ENCODE measurements around the gene NIPBL.
"Not testable (repeated sequence)": the region's sequence is repeated elsewhere in the genome, so short reads cannot be mapped to it uniquely, and the experiment has no call there.

Gene NIPBL

DNA sequence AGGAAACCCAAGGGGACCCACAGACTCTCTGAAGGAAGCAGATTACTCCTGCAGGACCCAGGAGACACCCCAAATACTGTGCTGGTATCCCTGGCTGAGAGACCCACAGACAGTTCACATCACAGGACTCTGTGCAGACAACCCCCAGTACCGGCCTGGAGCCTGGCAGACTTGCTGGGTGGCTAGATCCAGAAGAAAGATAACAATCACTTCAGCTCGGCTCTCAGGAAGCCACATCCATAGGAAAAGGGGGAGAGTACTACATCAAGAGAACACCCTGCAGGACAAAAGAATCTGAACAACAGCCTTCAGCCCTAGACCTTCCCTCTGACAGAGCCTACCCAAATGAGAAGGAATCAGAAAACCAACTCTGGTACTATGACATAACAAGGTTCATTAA lies 206.4 kb downstream of the NIPBL start:
- H3K4me3 ChIP-seq (ENCODE audit: low read length); H3K9ac ChIP-seq (ENCODE audit: low read length): not testable (repeated sequence)
- H3K27me3 ChIP-seq (ENCODE audit: control insufficient read depth, insufficient read depth, low read length) = peaks cover 51% of the 10 kb centered on the region

DNA sequence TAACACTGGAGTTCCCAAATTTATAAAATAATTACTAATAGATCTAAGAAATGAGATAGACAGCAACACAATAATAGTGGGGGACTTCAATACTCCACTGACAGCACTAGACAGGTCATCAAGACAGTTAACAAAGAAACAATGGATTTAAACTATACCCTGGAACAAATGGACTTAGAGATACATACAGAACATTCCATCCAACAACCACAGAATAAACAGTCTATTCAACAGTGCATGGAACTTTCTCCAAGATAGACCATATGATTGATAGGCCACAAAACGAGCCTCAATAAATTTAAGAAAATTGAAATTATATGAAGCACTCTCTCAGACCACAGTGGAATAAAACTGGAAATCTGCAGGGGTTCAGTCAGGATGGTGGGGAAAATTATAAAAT lies 209.5 kb downstream of the NIPBL start:
- H3K4me1 ChIP-seq (ENCODE audit: control insufficient read depth, low read depth, low read length) = peaks cover 17% of the 10 kb centered on the region
- not testable (repeated sequence) for H3K36me3 ChIP-seq (ENCODE audit: control insufficient read depth, low read depth, low read length); H3K4me3 ChIP-seq (ENCODE audit: low read length); H3K9ac ChIP-seq (ENCODE audit: low read length); H3K9me3 ChIP-seq (ENCODE audit: control insufficient read depth, low read depth, low read length); H3K27ac ChIP-seq (ENCODE audit: low read length)
- H3K27me3 ChIP-seq (ENCODE audit: control insufficient read depth, insufficient read depth, low read length) = peaks cover 70% of the 10 kb centered on the region

More for the DNA sequence above, 206.4 kb downstream of the NIPBL start:
- H3K36me3 ChIP-seq (ENCODE audit: control insufficient read depth, low read depth, low read length); H3K27ac ChIP-seq (ENCODE audit: low read length); H3K4me1 ChIP-seq (ENCODE audit: control insufficient read depth, low read depth, low read length); H3K9me3 ChIP-seq (ENCODE audit: control insufficient read depth, low read depth, low read length): not testable (repeated sequence)

DNA sequence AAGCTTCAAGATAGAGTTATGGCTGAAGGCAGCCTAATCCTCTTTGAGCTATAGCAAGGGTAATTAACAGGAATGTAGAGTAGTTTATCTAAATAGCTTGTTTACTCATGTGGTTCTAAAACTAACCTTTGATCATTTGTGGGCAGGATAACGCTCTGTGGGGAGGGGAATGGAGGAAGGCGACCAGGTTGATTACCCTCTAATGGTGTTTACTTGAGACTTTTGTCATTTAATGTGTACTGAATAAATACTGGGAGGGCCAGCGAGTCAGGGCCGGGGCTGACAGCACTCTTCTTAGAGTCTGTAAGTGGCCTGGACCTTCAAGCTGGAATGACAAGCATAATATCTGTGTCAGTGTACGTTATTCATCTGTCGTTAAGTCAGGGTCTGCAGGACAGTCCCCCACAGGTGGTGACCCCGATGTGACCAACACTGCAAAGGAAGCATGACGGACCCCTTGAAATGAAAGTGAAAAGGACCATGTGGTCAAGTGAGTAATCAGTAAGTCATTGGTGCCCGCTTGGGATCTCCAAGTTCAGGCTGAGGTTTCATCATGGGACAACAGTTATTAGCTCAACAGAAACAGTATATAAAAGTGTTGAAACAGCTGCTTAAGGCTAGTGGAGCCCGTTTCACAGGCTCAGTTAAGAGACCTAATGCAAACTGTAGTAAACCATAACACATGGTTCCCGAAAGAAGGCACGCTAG lies 210.1 kb downstream of the NIPBL start:
- Histone ChIP-seq H3K27ac (ENCODE audit: low read length) (no peak overlapping the region), H3K36me3 (ENCODE audit: control insufficient read depth, low read depth, low read length) (no peaks in the 10 kb centered on the region), H3K4me3 (ENCODE audit: low read length) (no peak overlapping the region), H3K27me3 (ENCODE audit: control insufficient read depth, insufficient read depth, low read length) (peaks cover 70% of the 10 kb centered on the region), H3K4me1 (ENCODE audit: control insufficient read depth, low read depth, low read length) (peaks cover 17% of the 10 kb centered on the region), H3K9ac (ENCODE audit: low read length) (no peak overlapping the region), H3K9me3 (ENCODE audit: control insufficient read depth, low read depth, low read length) (no peaks in the 10 kb centered on the region)

DNA sequence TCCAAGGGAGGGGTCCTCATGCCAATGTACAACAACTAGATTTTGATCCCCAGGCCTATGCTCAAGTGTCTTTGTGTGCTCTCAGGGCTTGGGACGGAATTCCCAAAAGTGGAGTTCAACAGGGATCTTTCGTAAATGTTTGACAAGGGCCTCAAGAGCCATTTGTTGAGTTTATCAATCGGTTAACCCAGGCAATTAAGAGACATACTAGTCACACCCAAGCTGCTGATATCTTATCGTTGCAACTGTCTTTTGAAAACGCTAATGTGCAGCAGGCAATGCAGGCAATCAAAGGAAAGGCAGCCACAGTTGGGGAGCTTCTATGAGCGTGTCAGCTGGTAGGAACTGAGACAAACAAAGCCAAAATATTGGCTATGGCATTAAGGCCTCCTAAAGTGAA lies 211.4 kb downstream of the NIPBL start:
- Histone ChIP-seq H3K27ac (ENCODE audit: low read length) (no peak overlapping the region), H3K27me3 (ENCODE audit: control insufficient read depth, insufficient read depth, low read length) (peaks cover 67% of the 10 kb centered on the region)

DNA sequence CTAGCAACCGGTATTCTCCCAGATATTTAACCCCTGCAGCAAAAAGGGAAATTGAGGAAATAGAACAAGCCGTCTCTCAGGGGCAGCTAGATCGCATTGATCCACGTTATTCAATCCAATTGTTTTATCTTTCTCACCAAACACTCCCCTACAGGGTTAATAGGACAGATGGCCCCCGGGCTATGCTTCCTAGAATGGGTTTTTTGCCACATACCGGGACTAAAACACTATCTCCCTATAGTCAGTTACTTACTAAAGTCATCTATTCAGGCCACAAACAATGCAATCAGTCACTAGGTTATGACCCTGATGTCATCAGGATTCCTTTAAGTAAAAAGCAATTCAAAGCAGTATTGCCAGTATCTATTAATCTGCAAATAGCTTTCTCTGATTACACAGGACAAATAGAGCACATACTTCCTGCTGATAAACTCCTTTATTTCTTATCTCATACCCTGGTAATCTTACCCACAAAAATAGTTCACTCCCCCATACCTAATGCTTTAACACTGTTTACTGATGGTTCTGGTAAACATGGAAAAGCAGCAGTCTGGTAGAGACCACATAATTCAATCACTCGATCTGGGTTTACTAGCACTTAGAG lies 213.7 kb downstream of the NIPBL start:
- Histone ChIP-seq H3K9me3 (ENCODE audit: control insufficient read depth, low read depth, low read length) (no peaks in the 10 kb centered on the region), H3K27me3 (ENCODE audit: control insufficient read depth, insufficient read depth, low read length) (peaks cover 46% of the 10 kb centered on the region), H3K9ac (ENCODE audit: low read length) (no peak overlapping the region), H3K27ac (ENCODE audit: low read length) (no peak overlapping the region), H3K4me3 (ENCODE audit: low read length) (no peak overlapping the region), H3K4me1 (ENCODE audit: control insufficient read depth, low read depth, low read length) (peaks cover 17% of the 10 kb centered on the region), H3K36me3 (ENCODE audit: control insufficient read depth, low read depth, low read length) (no peaks in the 10 kb centered on the region)

More for the DNA sequence above, 211.4 kb downstream of the NIPBL start:
- Histone ChIP-seq H3K4me3 (ENCODE audit: low read length) (no peak overlapping the region), H3K4me1 (ENCODE audit: control insufficient read depth, low read depth, low read length) (peaks cover 17% of the 10 kb centered on the region), H3K36me3 (ENCODE audit: control insufficient read depth, low read depth, low read length) (no peaks in the 10 kb centered on the region), H3K9me3 (ENCODE audit: control insufficient read depth, low read depth, low read length) (no peaks in the 10 kb centered on the region), H3K9ac (ENCODE audit: low read length) (no peak overlapping the region)

DNA sequence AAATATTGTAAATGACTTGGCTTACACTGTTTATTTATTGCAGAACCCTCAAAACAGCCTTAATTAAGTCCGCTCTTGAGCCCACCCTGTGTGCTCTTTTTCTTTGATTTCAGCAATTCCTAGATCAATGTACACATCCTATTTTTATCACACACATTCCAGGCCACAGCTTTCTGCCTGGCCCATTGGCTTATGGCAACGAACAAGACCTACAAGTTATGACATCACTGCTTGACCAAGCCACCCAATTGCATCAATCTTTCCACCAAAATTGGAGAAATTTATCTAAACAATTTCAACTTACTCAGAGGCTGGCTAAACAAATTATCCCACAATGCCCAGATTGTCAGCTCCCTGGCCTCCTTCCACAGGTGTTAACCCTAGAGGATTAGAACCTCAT lies 214.2 kb downstream of the NIPBL start:
- Histone ChIP-seq H3K27ac (ENCODE audit: low read length) (no peak overlapping the region), H3K9ac (ENCODE audit: low read length) (no peak overlapping the region), H3K27me3 (ENCODE audit: control insufficient read depth, insufficient read depth, low read length) (peaks cover 40% of the 10 kb centered on the region), H3K4me3 (ENCODE audit: low read length) (no peak overlapping the region), H3K4me1 (ENCODE audit: control insufficient read depth, low read depth, low read length) (peaks cover 17% of the 10 kb centered on the region), H3K36me3 (ENCODE audit: control insufficient read depth, low read depth, low read length) (no peaks in the 10 kb centered on the region), H3K9me3 (ENCODE audit: control insufficient read depth, low read depth, low read length) (no peaks in the 10 kb centered on the region)

DNA sequence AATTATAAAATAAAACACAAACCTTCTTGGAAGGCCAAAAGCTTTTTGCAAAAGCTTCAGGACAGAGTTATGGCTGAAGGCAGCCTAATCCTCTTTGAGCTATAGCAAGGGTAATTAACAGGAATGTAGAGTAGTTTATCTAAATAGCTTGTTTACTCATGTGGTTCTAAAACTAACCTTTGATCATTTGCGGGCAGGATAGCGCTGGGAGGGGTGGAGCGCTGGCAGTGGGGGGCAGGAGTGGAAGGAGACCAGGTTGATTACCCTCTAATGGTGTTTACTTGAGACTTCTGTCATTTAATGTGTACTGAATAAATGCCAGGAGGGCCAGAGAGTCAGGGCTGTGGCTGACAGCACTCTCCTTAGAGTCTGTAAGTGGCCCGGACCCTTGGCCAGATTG lies 217.2 kb downstream of the NIPBL start:
- not testable (repeated sequence) for H3K9me3 ChIP-seq (ENCODE audit: control insufficient read depth, low read depth, low read length); H3K4me3 ChIP-seq (ENCODE audit: low read length); H3K27ac ChIP-seq (ENCODE audit: low read length); H3K9ac ChIP-seq (ENCODE audit: low read length); H3K36me3 ChIP-seq (ENCODE audit: control insufficient read depth, low read depth, low read length)
- Histone ChIP-seq H3K4me1 (ENCODE audit: control insufficient read depth, low read depth, low read length) (peaks cover 12% of the 10 kb centered on the region), H3K27me3 (ENCODE audit: control insufficient read depth, insufficient read depth, low read length) (peaks cover 11% of the 10 kb centered on the region)

DNA sequence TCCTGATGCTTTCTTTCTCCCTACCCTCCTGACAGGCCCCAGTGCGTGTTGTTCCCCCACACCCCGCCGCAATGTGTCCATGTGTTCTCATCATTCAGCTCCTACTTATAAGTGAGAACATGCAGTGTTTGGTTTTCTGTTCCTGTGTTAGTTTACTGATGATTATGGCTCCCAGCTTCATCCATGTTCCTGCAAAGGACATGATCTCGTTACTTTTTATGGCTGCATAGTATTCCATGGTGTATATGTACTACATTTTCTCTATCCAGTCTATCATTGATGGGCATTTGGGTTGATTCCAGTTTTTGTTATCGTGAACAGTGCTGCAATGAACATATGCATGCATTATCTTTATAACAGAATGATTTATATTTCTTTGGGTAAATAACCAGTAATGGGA lies 222.7 kb downstream of the NIPBL start:
- H3K9ac ChIP-seq (ENCODE audit: low read length); H3K27me3 ChIP-seq (ENCODE audit: control insufficient read depth, insufficient read depth, low read length); H3K9me3 ChIP-seq (ENCODE audit: control insufficient read depth, low read depth, low read length); H3K4me1 ChIP-seq (ENCODE audit: control insufficient read depth, low read depth, low read length); H3K4me3 ChIP-seq (ENCODE audit: low read length); H3K36me3 ChIP-seq (ENCODE audit: control insufficient read depth, low read depth, low read length); H3K27ac ChIP-seq (ENCODE audit: low read length): not testable (repeated sequence)

DNA sequence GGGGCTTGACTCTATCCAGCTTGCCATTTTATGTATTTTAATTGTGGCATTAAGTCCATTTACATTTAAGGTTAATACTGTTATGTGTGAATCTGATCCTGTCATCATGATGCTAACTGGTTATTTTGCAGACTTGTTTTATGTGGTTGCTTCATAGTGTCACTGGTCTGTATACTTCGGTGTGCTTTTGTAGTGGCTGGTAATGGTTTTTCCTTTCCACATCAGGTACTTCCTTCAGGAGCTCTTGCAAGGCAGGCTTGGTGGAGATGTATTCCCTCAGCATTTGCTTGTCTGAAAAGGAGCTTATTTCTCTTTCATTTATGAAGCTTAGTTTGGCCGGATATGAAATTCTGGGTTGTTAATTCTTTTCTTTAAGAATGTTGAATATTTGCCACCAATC lies 226.7 kb downstream of the NIPBL start:
- Histone ChIP-seq H3K4me1 (ENCODE audit: control insufficient read depth, low read depth, low read length) (no peaks in the 10 kb centered on the region), H3K27ac (ENCODE audit: low read length) (no peak overlapping the region), H3K9me3 (ENCODE audit: control insufficient read depth, low read depth, low read length) (no peaks in the 10 kb centered on the region)

DNA sequence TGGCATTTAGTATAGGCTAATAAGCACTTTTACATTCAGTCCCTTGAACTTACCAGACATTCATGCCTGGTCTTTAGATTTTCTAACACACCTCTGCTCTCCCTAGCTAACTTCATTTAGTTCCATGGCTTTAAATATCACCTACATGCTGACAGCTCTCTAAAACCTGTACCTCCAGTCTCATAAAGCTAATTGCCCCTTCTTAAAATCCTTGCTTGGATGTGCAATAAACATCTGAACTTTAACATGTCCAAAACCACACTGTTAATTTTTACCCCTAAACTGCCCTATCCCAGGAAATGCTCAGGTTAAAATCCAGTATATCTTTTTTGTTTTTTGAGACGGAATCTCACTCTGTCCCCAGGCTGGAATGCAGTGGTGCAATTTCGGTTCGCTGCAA lies 232.8 kb downstream of the NIPBL start:
- H3K36me3 ChIP-seq (ENCODE audit: control insufficient read depth, low read depth, low read length) = no peaks in the 10 kb centered on the region
- no peaks in the 10 kb centered on the region for H3K9me3 ChIP-seq (ENCODE audit: control insufficient read depth, low read depth, low read length)
- no peak overlapping the region for H3K27ac ChIP-seq (ENCODE audit: low read length)
- H3K9ac ChIP-seq (ENCODE audit: low read length) = no peak overlapping the region
- H3K4me1 ChIP-seq (ENCODE audit: control insufficient read depth, low read depth, low read length) = no peaks in the 10 kb centered on the region
- no peak overlapping the region for H3K4me3 ChIP-seq (ENCODE audit: low read length)
- no peaks in the 10 kb centered on the region for H3K27me3 ChIP-seq (ENCODE audit: control insufficient read depth, insufficient read depth, low read length)

More for the DNA sequence above, 226.7 kb downstream of the NIPBL start:
- no peaks in the 10 kb centered on the region for H3K36me3 ChIP-seq (ENCODE audit: control insufficient read depth, low read depth, low read length)
- H3K27me3 ChIP-seq (ENCODE audit: control insufficient read depth, insufficient read depth, low read length) = no peaks in the 10 kb centered on the region
- H3K9ac ChIP-seq (ENCODE audit: low read length) = no peak overlapping the region
- no peak overlapping the region for H3K4me3 ChIP-seq (ENCODE audit: low read length)

DNA sequence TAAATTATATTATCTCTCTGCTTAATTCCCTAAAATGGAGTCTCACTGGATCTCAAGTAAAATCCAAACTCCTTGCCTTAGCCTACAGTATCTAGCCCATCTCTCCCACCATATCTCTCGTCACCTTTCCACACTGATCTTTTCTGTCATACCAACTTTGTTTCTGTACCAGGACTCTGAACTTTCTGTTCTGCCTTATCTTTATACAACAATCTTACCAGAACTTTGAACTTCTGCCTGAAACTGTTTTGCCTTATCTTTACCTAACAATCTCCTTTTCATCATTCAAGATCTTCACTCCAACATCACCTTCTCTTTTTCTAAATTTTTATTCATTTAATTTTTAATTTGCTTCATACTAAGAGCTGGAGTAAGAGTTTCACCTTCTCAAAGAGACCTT lies 233.6 kb downstream of the NIPBL start:
- Histone ChIP-seq H3K27me3 (ENCODE audit: control insufficient read depth, insufficient read depth, low read length) (no peaks in the 10 kb centered on the region), H3K27ac (ENCODE audit: low read length) (no peak overlapping the region), H3K4me3 (ENCODE audit: low read length) (no peak overlapping the region), H3K9ac (ENCODE audit: low read length) (no peak overlapping the region), H3K9me3 (ENCODE audit: control insufficient read depth, low read depth, low read length) (no peaks in the 10 kb centered on the region), H3K4me1 (ENCODE audit: control insufficient read depth, low read depth, low read length) (no peaks in the 10 kb centered on the region), H3K36me3 (ENCODE audit: control insufficient read depth, low read depth, low read length) (no peaks in the 10 kb centered on the region)

Data from iPS-18a (cell line).